Testis (tissue), 3 donors: ENCODE data around the gene TFCP2L1. TPM values are rescaled to one million over a fixed set of nuclear protein-coding genes. Genes with fewer than 3 reads are reported as not detected.

Source experiments
- DNase-seq: peaks from one replicate; pipeline ENCODE4 v3.0.0-alpha.2; 2019
- H3K27ac ChIP-seq, 2 donors: fragments of 200-600 bp; sonication (generic); one replicate each; pipeline ENCODE4 v1.5.1; 2019
- H3K27me3 ChIP-seq: fragments of 200-600 bp; sonication (generic); one replicate; pipeline ENCODE4 v1.5.1; 2019
- H3K36me3 ChIP-seq: fragments of 200-600 bp; sonication (generic); one replicate; pipeline ENCODE4 v1.5.1; 2017; ENCODE audit warnings: low read depth; ENCODE audit errors: missing control alignments
- H3K4me1 ChIP-seq: fragments of 200-600 bp; sonication (generic); one replicate; pipeline ENCODE4 v1.5.1; 2019
- H3K4me3 ChIP-seq, 2 donors: fragments of 200-600 bp; sonication (generic); one replicate each; pipeline ENCODE4 v1.5.1; 2017 to 2019
- H3K9me3 ChIP-seq: fragments of 200-600 bp; sonication (generic); one replicate; pipeline ENCODE4 v1.5.1; 2017
- POLR2A ChIP-seq: fragments of 450-650 bp; IDR thresholded peaks from one replicate; pipeline ENCODE4 v1.6.1; 2017; ENCODE audit warnings: antibody characterized with exemption, mild to moderate bottlenecking, moderate library complexity
- WGBS, 2 donors: methylation state at CpG; one replicate each; pipeline ENCODE4 v1.1.5; 2018; 5-methylcytosine and 5-hydroxymethylcytosine counted together
- intact Hi-C: fragments of 100-400 bp; cut with DNase I; formaldehyde crosslinking; loops from one replicate; pipeline ENCODE4 v1.15.1; 2023; ENCODE audit warnings: low total_unique reads
- polyA plus RNA-seq: library from polyadenylated mRNA; stranded (reverse); fragments of 350-450 nt; fragmentation: Illumina TruSeq; extraction: RNeasy Lipid Tissue Mini Kit (QIAGEN cat#74804); gene quantifications from one replicate; pipeline ENCODE4 v1.2.3, GENCODE V29; 2014; ENCODE audit warnings: low read depth, low replicate concordance; ENCODE audit not compliant: insufficient read depth
- total RNA-seq, 2 donors: library from RNA; depleted of rRNA; stranded (reverse); fragments of >200 nt; gene quantifications; one replicate each; pipeline ENCODE4 v1.2.3, GENCODE V29; 2016
- TF ChIP-seq, protein P1 (sequence below), 3 experiments: fragments of 450-650 bp in 2 of 3; fragments of 200-600 bp in 1 of 3; sonication (generic) in 1 of 3; IDR thresholded peaks; one replicate each; pipeline ENCODE4 v1.5.1; 2016 to 2019; ENCODE audit warnings: antibody characterized with exemption in 3 of 3, mild to moderate bottlenecking in 2 of 3, moderate library complexity in 1 of 3

The TFCP2L1 gene
- total and polyA plus RNA-seq, 3 donors from 2014 or later, result 2.5 to 5.1 (median 3.1) TPM

DNA sequence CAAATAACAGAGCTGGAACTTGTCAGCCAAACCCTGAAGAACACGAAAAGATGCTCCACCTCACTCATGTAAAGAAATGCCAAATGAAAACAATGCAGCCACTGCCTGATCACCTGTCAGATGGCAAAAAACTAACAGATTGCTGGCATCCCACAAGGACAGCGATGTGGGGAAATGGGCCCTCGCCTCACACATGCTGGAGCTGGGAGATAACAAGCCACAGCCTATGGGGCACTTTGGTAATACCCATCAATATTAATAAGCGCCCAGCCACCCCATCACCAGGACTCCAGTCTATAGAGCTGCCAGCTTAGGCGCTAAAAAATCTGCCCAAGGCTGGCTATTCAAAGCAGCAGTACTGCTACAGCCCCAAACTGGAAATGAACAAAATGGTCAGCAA, 27.0 kb downstream of the TFCP2L1 start:
- WGBS, 2 donors, result 85 to 90% methylated on average over 5 of the region's 5 CpGs
- H3K9me3 ChIP-seq, result no peaks in the 10 kb centered on the region
- no peak overlapping the region for H3K4me3 ChIP-seq
- H3K27ac ChIP-seq, result no peak overlapping the region
- intact Hi-C loops, result no loop called here
- H3K36me3 ChIP-seq, result no peaks in the 10 kb centered on the region
- DNase-seq, result no peak
- TF ChIP-seq, protein P1, sequence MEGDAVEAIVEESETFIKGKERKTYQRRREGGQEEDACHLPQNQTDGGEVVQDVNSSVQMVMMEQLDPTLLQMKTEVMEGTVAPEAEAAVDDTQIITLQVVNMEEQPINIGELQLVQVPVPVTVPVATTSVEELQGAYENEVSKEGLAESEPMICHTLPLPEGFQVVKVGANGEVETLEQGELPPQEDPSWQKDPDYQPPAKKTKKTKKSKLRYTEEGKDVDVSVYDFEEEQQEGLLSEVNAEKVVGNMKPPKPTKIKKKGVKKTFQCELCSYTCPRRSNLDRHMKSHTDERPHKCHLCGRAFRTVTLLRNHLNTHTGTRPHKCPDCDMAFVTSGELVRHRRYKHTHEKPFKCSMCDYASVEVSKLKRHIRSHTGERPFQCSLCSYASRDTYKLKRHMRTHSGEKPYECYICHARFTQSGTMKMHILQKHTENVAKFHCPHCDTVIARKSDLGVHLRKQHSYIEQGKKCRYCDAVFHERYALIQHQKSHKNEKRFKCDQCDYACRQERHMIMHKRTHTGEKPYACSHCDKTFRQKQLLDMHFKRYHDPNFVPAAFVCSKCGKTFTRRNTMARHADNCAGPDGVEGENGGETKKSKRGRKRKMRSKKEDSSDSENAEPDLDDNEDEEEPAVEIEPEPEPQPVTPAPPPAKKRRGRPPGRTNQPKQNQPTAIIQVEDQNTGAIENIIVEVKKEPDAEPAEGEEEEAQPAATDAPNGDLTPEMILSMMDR (IDR thresholded peaks at IDR 0.05), result no peak
- no peak for TF ChIP-seq POLR2A
- no peaks in the 10 kb centered on the region for H3K27me3 ChIP-seq
- H3K4me1 ChIP-seq, result peaks cover 11% of the 10 kb centered on the region

DNA sequence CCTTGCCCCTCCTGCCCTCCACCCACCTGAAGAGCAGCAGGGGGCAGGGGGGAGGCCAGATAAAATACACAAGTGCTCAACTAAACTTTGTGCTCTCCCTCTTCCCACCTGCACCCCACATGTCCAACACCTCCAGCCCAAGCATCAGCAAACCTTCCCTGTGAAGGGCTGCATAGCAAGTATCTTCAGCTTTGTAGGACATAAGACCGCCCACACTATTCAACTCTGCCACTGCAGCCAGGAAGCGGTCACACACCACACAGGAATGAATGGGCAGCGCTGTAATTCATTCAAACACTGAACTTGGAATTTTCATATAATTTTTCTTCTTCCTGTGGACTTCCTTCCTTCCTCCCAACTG, 27.5 kb downstream of the TFCP2L1 start:
- TF ChIP-seq, protein P1 (IDR thresholded peaks at IDR 0.05), result no peak
- no peak for TF ChIP-seq POLR2A
- Histone ChIP-seq H3K27ac (no peak overlapping the region), H3K9me3 (no peaks in the 10 kb centered on the region), H3K4me1 (peaks cover 11% of the 10 kb centered on the region), H3K36me3 (no peaks in the 10 kb centered on the region), H3K27me3 (no peaks in the 10 kb centered on the region), H3K4me3 (no peak overlapping the region)
- no peak for DNase-seq
- WGBS, 2 donors, result 66 to 90% methylated on average over 3 of the region's 3 CpGs
- intact Hi-C loops, result no loop called here

DNA sequence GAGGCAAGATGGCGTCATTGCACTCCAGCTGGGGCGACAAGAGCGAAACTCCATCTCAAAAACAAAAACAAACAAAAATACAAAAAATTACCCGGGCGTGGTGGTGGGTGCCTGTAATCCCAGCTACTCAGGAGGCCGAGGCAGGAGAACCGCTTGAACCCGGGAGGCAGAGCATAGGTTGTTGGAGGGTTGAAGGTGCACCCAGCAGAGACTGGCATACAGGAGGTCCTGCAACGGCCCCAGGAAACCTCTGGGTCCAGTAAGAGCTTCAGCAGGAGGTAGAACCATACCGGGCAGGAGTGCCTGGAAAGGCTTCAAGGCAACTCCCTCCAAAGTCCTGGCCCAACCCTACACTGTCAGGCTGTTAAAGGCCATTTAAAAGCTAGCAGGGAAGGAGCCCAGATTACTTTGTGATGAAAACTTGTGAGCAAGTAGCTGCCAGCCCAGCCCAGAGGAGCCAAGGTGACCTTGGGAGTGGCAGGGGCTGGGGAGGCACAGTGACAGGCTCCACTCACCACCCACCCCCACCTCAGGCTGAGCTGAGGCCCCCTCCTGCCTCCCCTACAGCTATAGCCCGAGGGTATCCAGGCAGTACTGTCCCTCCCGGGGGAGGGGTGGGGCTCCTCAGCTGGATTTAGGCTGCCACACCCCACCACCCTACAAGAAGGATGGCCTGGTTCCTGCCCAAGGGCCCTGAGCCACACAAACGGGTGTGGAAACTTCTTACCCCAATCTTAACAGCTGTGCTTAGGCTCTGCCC, 28.1 kb downstream of the TFCP2L1 start:
- no peak for DNase-seq
- intact Hi-C loops, result no loop called here
- H3K27ac ChIP-seq, result no peak overlapping the region

GRCh38 chr2:121255358-121255757, 29.6 kb downstream of the TFCP2L1 start:
- H3K4me3 ChIP-seq, result no peak overlapping the region
- peaks cover 5% of the 10 kb centered on the region for H3K4me1 ChIP-seq
- no peak overlapping the region for H3K27ac ChIP-seq
- no peaks in the 10 kb centered on the region for H3K27me3 ChIP-seq
- no peaks in the 10 kb centered on the region for H3K9me3 ChIP-seq
- DNase-seq, result no peak
- intact Hi-C loops, result no loop called here
- TF ChIP-seq, protein P1 (IDR thresholded peaks at IDR 0.05), result no peak
- no peak for TF ChIP-seq POLR2A
- no peaks in the 10 kb centered on the region for H3K36me3 ChIP-seq
- 86 to 90% methylated on average over 8 of the region's 8 CpGs for WGBS, 2 donors

More for the DNA sequence above, 28.1 kb downstream of the TFCP2L1 start:
- no peak for TF ChIP-seq POLR2A
- TF ChIP-seq, protein P1 (IDR thresholded peaks at IDR 0.05), result no peak
- Histone ChIP-seq H3K9me3 (no peaks in the 10 kb centered on the region), H3K36me3 (no peaks in the 10 kb centered on the region), H3K4me3 (no peak overlapping the region), H3K4me1 (peaks cover 11% of the 10 kb centered on the region), H3K27me3 (no peaks in the 10 kb centered on the region)
- 77 to 80% methylated on average over 12 to 13 of the region's 13 CpGs for WGBS, 2 donors

GRCh38 chr2:121254748-121255147, 30.3 kb downstream of the TFCP2L1 start:
- H3K36me3 ChIP-seq, result no peaks in the 10 kb centered on the region
- DNase-seq, result no peak
- WGBS, 2 donors, result 85 to 92% methylated on average over 4 of the region's 4 CpGs
- H3K27me3 ChIP-seq, result no peaks in the 10 kb centered on the region
- no peak overlapping the region for H3K27ac ChIP-seq
- H3K4me1 ChIP-seq, result no peaks in the 10 kb centered on the region
- H3K4me3 ChIP-seq, result no peak overlapping the region
- intact Hi-C loops, result no loop called here
- H3K9me3 ChIP-seq, result no peaks in the 10 kb centered on the region
- TF ChIP-seq POLR2A, result no peak
- TF ChIP-seq, protein P1 (IDR thresholded peaks at IDR 0.05), result no peak
